Neutrophil (primary cell): ENCODE measurements around the gene CYP20A1.
"Not testable (repeated sequence)": the region's sequence is repeated elsewhere in the genome, so short reads cannot be mapped to it uniquely, and the experiment has no call there.

ENCODE experiments used
- H3K27ac ChIP-seq: fragments of 200-600 bp; sonication (generic); 2 replicates; pipeline ENCODE4 v1.5.1; 2016; ENCODE audit warnings: mild to moderate bottlenecking, moderate library complexity
- H3K27me3 ChIP-seq: fragments of 200-600 bp; sonication (generic); 2 replicates; pipeline ENCODE4 v1.6.0; 2016; ENCODE audit warnings: mild to moderate bottlenecking
- H3K36me3 ChIP-seq: fragments of 200-600 bp; sonication (generic); 2 replicates; pipeline ENCODE4 v1.5.1; 2017
- H3K4me1 ChIP-seq, 2 experiments: fragments of 200-600 bp in 1 of 2; sonication (generic) in 1 of 2; 1 replicate in 1 of 2; 2 replicates in 1 of 2; pipeline versions ENCODE4 v1.5.1 to v1.6.1; 2013 to 2016; ENCODE audit warnings: low read depth in 1 of 2, low read length in 1 of 2, mild to moderate bottlenecking in 1 of 2, moderate library complexity in 1 of 2; ENCODE audit not compliant: control insufficient read depth in 1 of 2, insufficient read depth in 1 of 2
- H3K4me3 ChIP-seq, 2 experiments: fragments of 200-600 bp in 1 of 2; sonication (generic) in 1 of 2; 1 replicate in 1 of 2; 2 replicates in 1 of 2; pipeline ENCODE4 v1.5.1; 2013 to 2016; ENCODE audit warnings: low read depth in 1 of 2, low read length in 1 of 2, mild to moderate bottlenecking in 1 of 2, moderate library complexity in 1 of 2
- H3K9me3 ChIP-seq: fragments of 200-600 bp; sonication (generic); 2 replicates; pipeline ENCODE4 v1.5.1; 2016
- CTCF ChIP-seq: fragments of 200-600 bp; sonication (generic); IDR thresholded peaks from 2 replicates; pipeline ENCODE4 v1.5.1; 2016; ENCODE audit warnings: antibody characterized with exemption

Gene CYP20A1

GRCh38 chr2:203201426-203201825 lies 37.4 kb upstream of the CYP20A1 start:
- Histone ChIP-seq H3K9me3 (no peaks in the 10 kb centered on the region), H3K4me3 (no peak overlapping the region), H3K27ac (no peak overlapping the region), H3K27me3 (no peaks in the 10 kb centered on the region), H3K36me3 (no peaks in the 10 kb centered on the region), H3K4me1 (no peaks in the 10 kb centered on the region)
- TF ChIP-seq CTCF = no peak

GRCh38 chr2:203209538-203209937 lies 29.3 kb upstream of the CYP20A1 start:
- Histone ChIP-seq H3K9me3 (no peaks in the 10 kb centered on the region), H3K27ac (no peak overlapping the region), H3K4me1 (no peaks in the 10 kb centered on the region), H3K4me3 (no peak overlapping the region), H3K27me3 (no peaks in the 10 kb centered on the region), H3K36me3 (no peaks in the 10 kb centered on the region)
- no peak for TF ChIP-seq CTCF

GRCh38 chr2:203225423-203226039 lies 13.3 kb upstream of the CYP20A1 start:
- no peaks in the 10 kb centered on the region for H3K36me3 ChIP-seq
- no peaks in the 10 kb centered on the region for H3K9me3 ChIP-seq
- no peaks in the 10 kb centered on the region for H3K27me3 ChIP-seq
- H3K4me1 ChIP-seq = no peaks in the 10 kb centered on the region
- no peak for TF ChIP-seq CTCF
- no peak overlapping the region for H3K4me3 ChIP-seq
- no peak overlapping the region for H3K27ac ChIP-seq

DNA sequence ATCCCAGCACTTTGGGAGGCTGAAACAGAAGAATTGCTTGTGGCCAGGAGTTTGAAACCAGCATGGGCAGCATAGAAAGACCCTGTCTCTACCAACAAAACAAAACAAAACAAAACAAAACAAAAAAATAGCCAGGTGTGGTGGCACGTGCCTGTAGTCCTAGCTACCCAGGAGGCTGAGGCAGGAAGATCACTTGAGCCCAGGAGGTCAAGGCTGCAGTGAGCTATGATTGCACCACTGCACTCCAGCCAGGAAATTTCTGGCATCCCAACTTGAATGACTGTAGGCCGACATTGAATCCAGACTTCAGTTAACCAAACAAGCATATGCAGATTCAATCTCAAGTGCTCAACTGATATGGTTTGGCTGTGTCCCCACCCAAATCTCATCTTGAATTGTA lies 9.1 kb upstream of the CYP20A1 start:
- H3K27me3 ChIP-seq = not testable (repeated sequence)

GRCh38 chr2:203237346-203238238 lies 1.2 kb upstream of the CYP20A1 start:
- Histone ChIP-seq H3K36me3 (no peaks in the 10 kb centered on the region), H3K27ac (no peak overlapping the region), H3K4me1 (peaks cover 14 to 22% of the 10 kb centered on the region in 2 experiments), H3K4me3 (peak overlapping the region; percentile 77 to 80), H3K9me3 (no peaks in the 10 kb centered on the region), H3K27me3 (no peaks in the 10 kb centered on the region)
- TF ChIP-seq CTCF = no peak

More for the DNA sequence above, 9.1 kb upstream of the CYP20A1 start:
- H3K36me3 ChIP-seq, H3K9me3 ChIP-seq, H3K4me1 ChIP-seq, H3K27ac ChIP-seq, H3K4me3 ChIP-seq: not testable (repeated sequence)

GRCh38 chr2:203238292-203238703 lies 520 bp upstream of the CYP20A1 start:
- TF ChIP-seq CTCF = no peak
- Histone ChIP-seq H3K27me3 (no peaks in the 10 kb centered on the region), H3K36me3 (no peaks in the 10 kb centered on the region), H3K4me1 (peaks cover 14 to 22% of the 10 kb centered on the region in 2 experiments), H3K27ac (peak overlapping the region; percentile 90), H3K4me3 (peak overlapping the region; percentile 77 to 80), H3K9me3 (no peaks in the 10 kb centered on the region)
